RWPE2 (cell line): ENCODE results near the gene LRP1-AS.

Experiments
- ATAC-seq: fragments of 200-7000 bp; cut with Tn5 transposase; 3 replicates; pipeline ENCODE4 v1.9.1; 2021; ENCODE audit warnings: low read depth
- DNase-seq: peaks from one replicate; pipeline ENCODE4 v3.0.0-alpha.2; 2020; ENCODE audit warnings: low spot score
- H3K27ac ChIP-seq: fragments of 450-650 bp; 2 replicates; pipeline ENCODE4 v1.5.1; 2017; ENCODE audit warnings: mild to moderate bottlenecking; ENCODE audit not compliant: poor library complexity, severe bottlenecking
- H3K27me3 ChIP-seq: fragments of 250-450 bp; sonication (Bioruptor Pico); 2 replicates; pipeline ENCODE4 v1.5.1; 2021; ENCODE audit warnings: mild to moderate bottlenecking, moderate library complexity; ENCODE audit not compliant: insufficient read depth, poor library complexity, severe bottlenecking
- H3K36me3 ChIP-seq: fragments of 250-450 bp; sonication (Bioruptor Pico); 2 replicates; pipeline ENCODE4 v1.5.1; 2020; ENCODE audit warnings: low read depth, mild to moderate bottlenecking, moderate library complexity
- H3K4me1 ChIP-seq: fragments of 250-450 bp; sonication (Bioruptor Pico); 2 replicates; pipeline ENCODE4 v1.5.1; 2021; ENCODE audit warnings: mild to moderate bottlenecking, moderate library complexity; ENCODE audit not compliant: insufficient read depth, poor library complexity, severe bottlenecking
- H3K4me3 ChIP-seq: fragments of 250-450 bp; sonication (Bioruptor Pico); 2 replicates; pipeline ENCODE4 v1.5.1; 2021; ENCODE audit warnings: mild to moderate bottlenecking, moderate library complexity; ENCODE audit not compliant: severe bottlenecking
- H3K9me3 ChIP-seq: fragments of 250-450 bp; sonication (Bioruptor Pico); 2 replicates; pipeline ENCODE4 v1.5.1; 2021; ENCODE audit warnings: mild to moderate bottlenecking, moderate library complexity; ENCODE audit not compliant: severe bottlenecking
- TF ChIP-seq, protein P1 (sequence below): fragments of 450-650 bp; IDR thresholded peaks from one replicate; pipeline ENCODE4 v1.5.1; 2017; ENCODE audit warnings: mild to moderate bottlenecking, moderate library complexity; ENCODE audit not compliant: poor library complexity, severe bottlenecking

The LRP1-AS gene

DNA sequence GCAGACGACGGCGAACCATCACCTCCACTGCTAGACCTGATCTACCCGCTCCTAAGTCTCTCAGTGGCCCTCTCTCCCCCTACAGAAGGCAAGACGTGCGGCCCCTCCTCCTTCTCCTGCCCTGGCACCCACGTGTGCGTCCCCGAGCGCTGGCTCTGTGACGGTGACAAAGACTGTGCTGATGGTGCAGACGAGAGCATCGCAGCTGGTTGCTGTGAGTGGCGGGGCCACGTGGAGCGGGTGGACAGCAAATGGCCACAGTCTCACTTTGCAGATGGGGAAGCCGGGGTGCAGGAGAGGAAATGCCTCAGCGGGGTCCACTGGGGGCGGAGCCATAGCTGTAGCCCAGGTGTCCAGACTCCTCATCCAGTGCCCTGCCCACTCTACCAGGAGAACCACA is 47.8 kb upstream of the LRP1-AS start:
- Histone ChIP-seq H3K4me3 (no peak overlapping the region), H3K27ac (no peak overlapping the region), H3K4me1 (no peaks in the 10 kb centered on the region), H3K36me3 (peaks cover 17% of the 10 kb centered on the region), H3K9me3 (no peaks in the 10 kb centered on the region), H3K27me3 (no peaks in the 10 kb centered on the region)
- TF ChIP-seq, protein P1, sequence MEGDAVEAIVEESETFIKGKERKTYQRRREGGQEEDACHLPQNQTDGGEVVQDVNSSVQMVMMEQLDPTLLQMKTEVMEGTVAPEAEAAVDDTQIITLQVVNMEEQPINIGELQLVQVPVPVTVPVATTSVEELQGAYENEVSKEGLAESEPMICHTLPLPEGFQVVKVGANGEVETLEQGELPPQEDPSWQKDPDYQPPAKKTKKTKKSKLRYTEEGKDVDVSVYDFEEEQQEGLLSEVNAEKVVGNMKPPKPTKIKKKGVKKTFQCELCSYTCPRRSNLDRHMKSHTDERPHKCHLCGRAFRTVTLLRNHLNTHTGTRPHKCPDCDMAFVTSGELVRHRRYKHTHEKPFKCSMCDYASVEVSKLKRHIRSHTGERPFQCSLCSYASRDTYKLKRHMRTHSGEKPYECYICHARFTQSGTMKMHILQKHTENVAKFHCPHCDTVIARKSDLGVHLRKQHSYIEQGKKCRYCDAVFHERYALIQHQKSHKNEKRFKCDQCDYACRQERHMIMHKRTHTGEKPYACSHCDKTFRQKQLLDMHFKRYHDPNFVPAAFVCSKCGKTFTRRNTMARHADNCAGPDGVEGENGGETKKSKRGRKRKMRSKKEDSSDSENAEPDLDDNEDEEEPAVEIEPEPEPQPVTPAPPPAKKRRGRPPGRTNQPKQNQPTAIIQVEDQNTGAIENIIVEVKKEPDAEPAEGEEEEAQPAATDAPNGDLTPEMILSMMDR = no peak
- ATAC-seq (no peak), DNase-seq (no peak)

DNA sequence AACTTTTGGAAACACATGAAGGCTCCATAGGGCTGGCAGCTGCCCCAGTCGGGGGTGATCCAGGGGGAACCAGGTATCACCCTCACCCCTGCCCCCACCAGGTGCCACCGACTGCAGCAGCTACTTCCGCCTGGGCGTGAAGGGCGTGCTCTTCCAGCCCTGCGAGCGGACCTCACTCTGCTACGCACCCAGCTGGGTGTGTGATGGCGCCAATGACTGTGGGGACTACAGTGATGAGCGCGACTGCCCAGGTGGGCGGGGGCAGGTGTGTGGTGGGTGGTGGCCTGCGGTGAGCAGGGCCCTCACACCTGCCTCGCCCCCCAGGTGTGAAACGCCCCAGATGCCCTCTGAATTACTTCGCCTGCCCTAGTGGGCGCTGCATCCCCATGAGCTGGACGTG is 46.8 kb upstream of the LRP1-AS start:
- no peak for DNase-seq
- Histone ChIP-seq H3K27ac (no peak overlapping the region), H3K36me3 (peaks cover 17% of the 10 kb centered on the region), H3K4me1 (no peaks in the 10 kb centered on the region), H3K27me3 (no peaks in the 10 kb centered on the region), H3K9me3 (no peaks in the 10 kb centered on the region), H3K4me3 (no peak overlapping the region)
- ATAC-seq = no peak
- TF ChIP-seq, protein P1 = no peak

DNA sequence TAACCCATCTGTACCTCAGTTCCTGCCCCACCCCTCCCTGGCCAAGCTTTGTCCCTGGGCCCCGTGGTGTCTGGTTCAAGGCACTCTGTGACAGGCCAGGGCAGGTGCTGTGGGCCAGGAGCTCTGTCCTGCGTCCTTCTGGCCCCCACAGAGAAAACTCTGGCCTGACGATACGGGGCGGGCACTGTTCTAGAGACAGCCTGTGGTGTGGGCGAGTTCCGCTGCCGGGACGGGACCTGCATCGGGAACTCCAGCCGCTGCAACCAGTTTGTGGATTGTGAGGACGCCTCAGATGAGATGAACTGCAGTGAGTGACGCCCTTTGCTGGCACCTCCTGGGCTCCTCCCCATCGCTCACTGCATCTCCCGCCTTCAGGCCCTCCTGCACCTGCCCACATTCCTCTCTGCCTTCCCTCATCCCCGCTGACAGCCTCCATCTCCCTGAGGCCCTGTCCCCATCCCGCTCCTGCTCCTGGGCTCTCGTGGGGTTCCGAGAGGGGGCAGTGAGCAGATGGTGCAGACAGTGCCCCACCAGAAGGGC is 46.4 kb upstream of the LRP1-AS start:
- Histone ChIP-seq H3K4me1 (no peaks in the 10 kb centered on the region), H3K27ac (no peak overlapping the region), H3K27me3 (no peaks in the 10 kb centered on the region), H3K9me3 (no peaks in the 10 kb centered on the region), H3K4me3 (no peak overlapping the region), H3K36me3 (peaks cover 17% of the 10 kb centered on the region)
- ATAC-seq = no peak
- DNase-seq = no peak
- TF ChIP-seq, protein P1 = no peak

DNA sequence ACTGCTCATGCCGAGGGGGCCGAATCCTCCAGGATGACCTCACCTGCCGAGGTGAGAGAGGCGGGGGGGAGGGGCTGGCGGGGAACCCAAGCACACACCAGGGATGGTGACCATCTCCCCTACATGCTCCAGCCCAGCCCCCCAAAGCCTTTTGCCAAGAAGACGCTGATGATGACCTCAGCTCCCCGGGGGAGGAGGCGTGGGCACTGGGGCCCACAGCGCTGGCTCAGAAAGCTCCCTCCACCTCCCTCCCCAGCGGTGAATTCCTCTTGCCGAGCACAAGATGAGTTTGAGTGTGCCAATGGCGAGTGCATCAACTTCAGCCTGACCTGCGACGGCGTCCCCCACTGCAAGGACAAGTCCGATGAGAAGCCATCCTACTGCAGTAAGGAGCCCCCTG is 45.5 kb upstream of the LRP1-AS start:
- ATAC-seq = no peak
- H3K36me3 ChIP-seq = peaks cover 14% of the 10 kb centered on the region
- TF ChIP-seq, protein P1 = no peak

DNA sequence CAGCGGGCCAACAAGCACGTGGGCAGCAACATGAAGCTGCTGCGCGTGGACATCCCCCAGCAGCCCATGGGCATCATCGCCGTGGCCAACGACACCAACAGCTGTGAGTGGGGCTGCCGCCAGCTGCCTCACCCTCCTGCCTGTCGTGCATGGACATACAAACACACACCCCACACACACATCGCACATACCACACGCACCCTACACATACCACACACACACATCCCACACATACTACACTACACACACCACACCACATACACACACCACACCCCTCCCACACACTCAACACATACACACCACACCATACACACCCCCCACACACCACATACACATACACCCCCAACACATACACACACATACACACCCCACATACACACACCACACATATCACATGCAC is 44.0 kb upstream of the LRP1-AS start:
- H3K36me3 ChIP-seq = peaks cover 14% of the 10 kb centered on the region

More for the DNA sequence above, 45.5 kb upstream of the LRP1-AS start:
- H3K4me1 ChIP-seq = no peaks in the 10 kb centered on the region
- no peaks in the 10 kb centered on the region for H3K27me3 ChIP-seq
- H3K27ac ChIP-seq = no peak overlapping the region
- no peak for DNase-seq
- H3K9me3 ChIP-seq = no peaks in the 10 kb centered on the region
- H3K4me3 ChIP-seq = no peak overlapping the region

More for the DNA sequence above, 44.0 kb upstream of the LRP1-AS start:
- Histone ChIP-seq H3K4me3 (no peak overlapping the region), H3K27me3 (no peaks in the 10 kb centered on the region), H3K9me3 (no peaks in the 10 kb centered on the region), H3K4me1 (no peaks in the 10 kb centered on the region), H3K27ac (no peak overlapping the region)
- DNase-seq = no peak
- TF ChIP-seq, protein P1 = no peak
- ATAC-seq = no peak
